Activated naive CD4-positive, alpha-beta T cell treated with anti-CD3 and anti-CD28 coated beads, Interleukin-2, amount 50 U/mL, for 24 hours (primary cell): ENCODE data around the gene RELT.

ENCODE experiments used
- H3K27ac Mint-ChIP-seq: one replicate; pipeline ENCODE4 v1.8.0; 2021; ENCODE audit warnings: mild to moderate bottlenecking, mixed read lengths
- H3K27me3 Mint-ChIP-seq: one replicate; pipeline ENCODE4 v1.8.0; 2021; ENCODE audit warnings: mixed read lengths
- H3K36me3 Mint-ChIP-seq: one replicate; pipeline ENCODE4 v1.8.0; 2021; ENCODE audit warnings: mixed read lengths
- H3K4me1 Mint-ChIP-seq: one replicate; pipeline ENCODE4 v1.8.0; 2021; ENCODE audit warnings: mixed read lengths
- H3K4me3 Mint-ChIP-seq: one replicate; pipeline ENCODE4 v1.8.0; 2021; ENCODE audit warnings: mild to moderate bottlenecking, mixed read lengths
- H3K9me3 Mint-ChIP-seq: one replicate; pipeline ENCODE4 v1.8.0; 2021; ENCODE audit warnings: mixed read lengths

RELT gene

DNA sequence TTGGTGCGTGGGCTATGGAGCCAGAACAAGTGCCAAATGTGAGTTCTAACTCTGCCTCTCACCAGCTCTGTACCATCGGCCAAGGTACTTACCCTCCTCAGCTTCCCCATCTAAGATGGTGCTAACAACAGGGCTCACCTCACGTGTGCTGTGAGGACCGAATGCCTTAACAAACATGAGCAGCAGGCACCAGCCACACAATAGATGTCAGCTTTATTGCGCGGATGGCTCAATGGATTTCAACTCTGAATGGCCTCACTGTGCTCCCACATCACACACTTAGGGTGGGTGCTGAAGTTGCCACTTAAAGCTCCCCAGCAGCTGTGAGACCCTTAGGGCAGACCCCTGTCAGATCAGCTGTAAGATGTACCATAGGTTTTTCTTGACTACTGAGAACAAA is 24.1 kb downstream of the RELT start:
- no peaks in the 10 kb centered on the region for H3K27me3 Mint-ChIP-seq
- H3K4me1 Mint-ChIP-seq: no peaks in the 10 kb centered on the region
- H3K9me3 Mint-ChIP-seq: no peaks in the 10 kb centered on the region
- peaks cover 2% of the 10 kb centered on the region for H3K36me3 Mint-ChIP-seq
- H3K4me3 Mint-ChIP-seq: no peak overlapping the region
- H3K27ac Mint-ChIP-seq: no peak overlapping the region

GRCh38 chr11:73401217-73401923 is 25.2 kb downstream of the RELT start:
- H3K27ac Mint-ChIP-seq: no peak overlapping the region
- H3K9me3 Mint-ChIP-seq: no peaks in the 10 kb centered on the region
- H3K36me3 Mint-ChIP-seq: peaks cover 3% of the 10 kb centered on the region
- no peak overlapping the region for H3K4me3 Mint-ChIP-seq
- H3K4me1 Mint-ChIP-seq: no peaks in the 10 kb centered on the region
- H3K27me3 Mint-ChIP-seq: no peaks in the 10 kb centered on the region

DNA sequence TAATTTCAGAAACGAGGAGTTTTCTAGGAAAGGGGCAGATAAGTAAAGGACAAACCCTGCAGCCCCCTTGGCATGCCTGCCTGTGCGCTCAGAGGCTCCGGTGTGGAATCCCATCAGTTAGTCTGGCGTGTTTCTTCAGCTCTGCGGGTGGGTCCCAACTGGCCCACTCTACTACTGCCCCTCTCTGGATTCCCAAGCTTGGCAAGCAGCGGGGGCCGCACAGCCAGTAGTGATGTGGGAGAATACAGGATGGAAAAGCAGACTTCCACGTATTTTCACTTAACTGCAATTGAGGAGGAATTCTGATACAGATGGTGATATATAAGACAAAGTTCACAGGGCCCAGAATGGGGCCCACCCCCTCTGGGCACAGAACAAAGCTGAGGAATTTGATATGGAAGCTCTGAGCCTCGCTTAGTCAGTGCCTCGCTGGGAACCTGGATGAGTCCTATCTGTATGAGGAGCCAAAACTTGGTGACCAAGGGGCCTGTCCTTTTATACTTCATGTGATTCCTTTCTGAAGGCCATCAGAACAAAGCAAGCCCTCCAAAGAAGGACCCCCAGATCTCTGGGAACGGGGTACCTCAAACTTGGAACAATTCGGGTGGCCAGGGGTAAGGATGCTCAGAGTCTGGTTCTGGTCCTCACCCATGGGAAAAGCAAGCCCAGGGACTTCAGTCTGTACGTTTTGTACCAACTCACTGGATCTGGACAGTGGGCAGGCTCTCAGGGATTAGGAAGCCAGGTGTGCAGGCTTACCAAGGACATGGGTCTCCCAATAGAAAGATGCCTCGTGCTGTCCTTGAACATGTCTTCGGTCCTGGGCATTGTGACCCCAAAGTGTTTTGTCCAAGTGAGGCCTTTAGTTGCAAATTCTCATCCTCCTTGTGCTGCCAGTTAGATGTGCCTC is 26.0 kb downstream of the RELT start:
- H3K9me3 Mint-ChIP-seq: no peaks in the 10 kb centered on the region
- H3K36me3 Mint-ChIP-seq: peaks cover 3% of the 10 kb centered on the region
- H3K4me3 Mint-ChIP-seq: no peak overlapping the region
- H3K27me3 Mint-ChIP-seq: no peaks in the 10 kb centered on the region
- H3K4me1 Mint-ChIP-seq: no peaks in the 10 kb centered on the region
- H3K27ac Mint-ChIP-seq: no peak overlapping the region

DNA sequence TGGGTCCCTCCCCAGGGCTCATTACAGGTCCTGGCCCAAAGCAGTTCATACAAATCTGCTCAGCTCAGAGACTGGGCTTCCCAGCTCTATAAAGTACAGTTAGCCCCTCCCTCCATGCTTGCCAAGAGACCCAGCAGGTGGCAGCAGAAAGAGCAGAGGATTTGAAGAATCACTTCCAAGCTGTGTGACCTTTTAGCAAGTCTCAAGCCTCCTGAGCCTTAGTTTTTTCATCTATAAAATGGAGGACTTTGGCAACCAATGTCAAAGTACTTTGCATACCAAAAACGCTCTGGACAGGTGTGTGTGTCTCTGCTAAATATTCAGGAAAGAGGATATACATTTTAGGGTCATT is 26.6 kb downstream of the RELT start:
- Mint-ChIP-seq H3K27ac (no peak overlapping the region), H3K4me1 (no peaks in the 10 kb centered on the region), H3K27me3 (no peaks in the 10 kb centered on the region), H3K9me3 (no peaks in the 10 kb centered on the region), H3K36me3 (peaks cover 3% of the 10 kb centered on the region), H3K4me3 (no peak overlapping the region)

DNA sequence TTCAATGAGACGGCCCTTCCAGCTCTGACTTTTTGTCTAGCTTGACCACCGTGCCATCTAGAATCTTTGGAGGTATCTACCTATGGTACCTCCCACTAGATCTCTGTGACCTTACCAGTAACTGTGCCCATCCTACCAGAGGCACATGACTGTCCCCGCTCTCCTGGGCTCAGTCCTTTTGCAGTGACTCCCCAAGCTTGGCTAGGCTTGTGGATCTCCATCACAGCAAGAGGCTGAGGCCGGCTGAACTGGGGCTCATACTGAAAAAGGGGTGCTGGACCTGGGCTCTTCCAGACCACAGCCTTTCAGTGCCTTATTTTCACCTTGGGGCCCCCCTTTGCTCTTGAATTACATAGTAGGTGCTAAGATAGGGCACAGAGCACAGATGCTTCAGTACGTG is 27.3 kb downstream of the RELT start:
- H3K9me3 Mint-ChIP-seq: no peaks in the 10 kb centered on the region
- no peaks in the 10 kb centered on the region for H3K4me1 Mint-ChIP-seq
- H3K4me3 Mint-ChIP-seq: no peak overlapping the region
- H3K27me3 Mint-ChIP-seq: no peaks in the 10 kb centered on the region
- H3K27ac Mint-ChIP-seq: no peak overlapping the region
- peaks cover 5% of the 10 kb centered on the region for H3K36me3 Mint-ChIP-seq

- Mint-ChIP-seq H3K4me3 (no peak overlapping the region), H3K27me3 (no peaks in the 10 kb centered on the region), H3K36me3 (peaks cover 5% of the 10 kb centered on the region), H3K27ac (peak overlapping the region; percentile 30), H3K9me3 (no peaks in the 10 kb centered on the region), H3K4me1 (no peaks in the 10 kb centered on the region)
Measured at GRCh38 chr11:73404048-73404447, 27.8 kb downstream of the RELT start.

DNA sequence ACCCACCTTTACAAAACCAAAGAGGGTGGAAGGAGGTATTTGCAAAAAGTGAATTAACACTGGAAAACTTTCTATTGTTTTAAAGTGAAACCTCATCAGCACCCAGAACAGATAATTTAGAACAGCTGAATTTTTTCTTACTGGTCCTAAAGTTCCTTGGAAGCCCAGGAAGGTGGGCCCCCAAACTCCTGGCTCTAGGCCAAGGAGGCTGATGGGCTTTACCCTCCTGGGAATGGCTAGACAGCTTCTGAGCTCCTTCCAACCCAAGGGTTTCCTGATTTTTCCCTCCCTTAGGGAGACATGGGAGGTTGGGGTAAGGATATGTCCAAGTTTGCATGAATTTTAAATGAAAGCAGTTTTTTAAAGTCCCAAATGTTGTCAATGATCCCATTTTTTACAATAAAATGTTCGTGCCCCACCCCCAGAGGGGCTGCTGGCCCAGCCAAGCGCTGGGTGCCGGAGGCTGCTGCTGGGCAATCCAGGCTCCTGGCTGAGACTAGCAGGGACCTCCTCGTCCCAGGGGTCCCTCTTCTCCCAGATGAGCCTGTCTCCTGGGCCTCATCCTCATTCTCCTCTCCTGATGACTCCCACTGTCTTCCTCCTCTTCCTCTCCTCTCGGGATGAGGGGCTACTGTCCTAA is 28.4 kb downstream of the RELT start:
- Mint-ChIP-seq H3K27ac (no peak overlapping the region), H3K9me3 (no peaks in the 10 kb centered on the region), H3K4me3 (no peak overlapping the region), H3K4me1 (no peaks in the 10 kb centered on the region), H3K36me3 (peaks cover 4% of the 10 kb centered on the region), H3K27me3 (no peaks in the 10 kb centered on the region)

- H3K27ac Mint-ChIP-seq: no peak overlapping the region
- no peaks in the 10 kb centered on the region for H3K9me3 Mint-ChIP-seq
- H3K4me3 Mint-ChIP-seq: no peak overlapping the region
- H3K36me3 Mint-ChIP-seq: peaks cover 4% of the 10 kb centered on the region
- H3K27me3 Mint-ChIP-seq: no peaks in the 10 kb centered on the region
- no peaks in the 10 kb centered on the region for H3K4me1 Mint-ChIP-seq
Measured at GRCh38 chr11:73405146-73405510, 28.9 kb downstream of the RELT start.

DNA sequence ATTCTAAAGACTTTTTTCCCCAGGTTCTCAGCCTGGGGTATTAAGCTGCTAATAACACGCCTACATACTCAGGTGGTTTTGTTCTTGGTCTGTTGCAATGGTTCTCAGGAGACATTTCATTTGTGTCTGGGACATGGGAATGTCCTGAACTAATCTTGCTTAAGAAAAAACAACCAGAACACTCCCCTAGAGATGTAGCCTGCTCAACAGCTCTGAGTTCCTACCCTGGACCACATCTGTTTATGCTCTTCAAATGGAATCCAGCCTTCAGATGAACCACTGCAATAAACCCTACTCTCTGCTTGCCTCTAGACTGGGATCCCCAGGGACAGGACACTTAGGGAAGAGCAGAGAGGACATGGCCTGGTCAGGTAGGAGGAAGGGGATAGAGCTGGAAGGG is 29.9 kb downstream of the RELT start:
- no peak overlapping the region for H3K4me3 Mint-ChIP-seq
- H3K36me3 Mint-ChIP-seq: peaks cover 4% of the 10 kb centered on the region
- H3K9me3 Mint-ChIP-seq: no peaks in the 10 kb centered on the region
- H3K27ac Mint-ChIP-seq: no peak overlapping the region
- H3K4me1 Mint-ChIP-seq: no peaks in the 10 kb centered on the region
- H3K27me3 Mint-ChIP-seq: no peaks in the 10 kb centered on the region

DNA sequence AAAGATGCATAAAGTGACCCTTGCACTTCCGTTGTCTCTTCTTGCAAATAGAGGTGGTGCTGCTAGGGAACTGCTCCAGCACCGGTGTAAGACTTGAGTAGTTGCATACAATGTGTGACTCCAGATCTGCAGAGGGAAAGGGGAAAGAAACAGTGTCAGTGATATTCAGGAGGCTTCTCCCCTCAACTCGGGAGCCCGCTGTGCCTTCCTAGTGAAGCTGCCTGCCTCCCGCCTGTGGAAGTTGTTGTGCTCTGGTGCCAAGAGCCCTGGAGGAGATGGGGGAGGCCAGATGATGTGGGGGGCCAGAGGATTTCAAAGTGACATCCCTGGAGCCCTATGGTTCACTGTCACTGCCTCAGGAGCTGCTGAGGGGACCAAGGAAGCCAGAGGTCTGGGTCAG is 30.4 kb downstream of the RELT start:
- Mint-ChIP-seq H3K9me3 (no peaks in the 10 kb centered on the region), H3K27me3 (no peaks in the 10 kb centered on the region), H3K4me3 (no peak overlapping the region), H3K4me1 (no peaks in the 10 kb centered on the region), H3K27ac (no peak overlapping the region), H3K36me3 (peaks cover 4% of the 10 kb centered on the region)

- H3K27ac Mint-ChIP-seq: no peak overlapping the region
- no peaks in the 10 kb centered on the region for H3K4me1 Mint-ChIP-seq
- H3K4me3 Mint-ChIP-seq: no peak overlapping the region
- H3K9me3 Mint-ChIP-seq: no peaks in the 10 kb centered on the region
- no peaks in the 10 kb centered on the region for H3K27me3 Mint-ChIP-seq
- H3K36me3 Mint-ChIP-seq: peaks cover 4% of the 10 kb centered on the region
Measured at GRCh38 chr11:73409431-73409830, 33.2 kb downstream of the RELT start.

- no peaks in the 10 kb centered on the region for H3K27me3 Mint-ChIP-seq
- no peaks in the 10 kb centered on the region for H3K9me3 Mint-ChIP-seq
- H3K36me3 Mint-ChIP-seq: peaks cover 4% of the 10 kb centered on the region
- no peak overlapping the region for H3K27ac Mint-ChIP-seq
- H3K4me3 Mint-ChIP-seq: no peak overlapping the region
- peaks cover 5% of the 10 kb centered on the region for H3K4me1 Mint-ChIP-seq
Measured at GRCh38 chr11:73410627-73411026, 34.4 kb downstream of the RELT start.

- Mint-ChIP-seq H3K27ac (no peak overlapping the region), H3K4me3 (no peak overlapping the region), H3K27me3 (no peaks in the 10 kb centered on the region), H3K9me3 (no peaks in the 10 kb centered on the region), H3K4me1 (peaks cover 5% of the 10 kb centered on the region), H3K36me3 (peaks cover 4% of the 10 kb centered on the region)
Measured at GRCh38 chr11:73411031-73411430, 34.8 kb downstream of the RELT start.

- H3K4me3 Mint-ChIP-seq: no peak overlapping the region
- no peak overlapping the region for H3K27ac Mint-ChIP-seq
- peaks cover 5% of the 10 kb centered on the region for H3K4me1 Mint-ChIP-seq
- H3K36me3 Mint-ChIP-seq: peaks cover 5% of the 10 kb centered on the region
- no peaks in the 10 kb centered on the region for H3K9me3 Mint-ChIP-seq
- H3K27me3 Mint-ChIP-seq: no peaks in the 10 kb centered on the region
Measured at GRCh38 chr11:73412308-73412707, 36.1 kb downstream of the RELT start.

- no peaks in the 10 kb centered on the region for H3K9me3 Mint-ChIP-seq
- H3K27me3 Mint-ChIP-seq: no peaks in the 10 kb centered on the region
- H3K4me3 Mint-ChIP-seq: no peak overlapping the region
- peaks cover 8% of the 10 kb centered on the region for H3K36me3 Mint-ChIP-seq
- peaks cover 5% of the 10 kb centered on the region for H3K4me1 Mint-ChIP-seq
- H3K27ac Mint-ChIP-seq: no peak overlapping the region
Measured at GRCh38 chr11:73413256-73413655, 37.1 kb downstream of the RELT start.

DNA sequence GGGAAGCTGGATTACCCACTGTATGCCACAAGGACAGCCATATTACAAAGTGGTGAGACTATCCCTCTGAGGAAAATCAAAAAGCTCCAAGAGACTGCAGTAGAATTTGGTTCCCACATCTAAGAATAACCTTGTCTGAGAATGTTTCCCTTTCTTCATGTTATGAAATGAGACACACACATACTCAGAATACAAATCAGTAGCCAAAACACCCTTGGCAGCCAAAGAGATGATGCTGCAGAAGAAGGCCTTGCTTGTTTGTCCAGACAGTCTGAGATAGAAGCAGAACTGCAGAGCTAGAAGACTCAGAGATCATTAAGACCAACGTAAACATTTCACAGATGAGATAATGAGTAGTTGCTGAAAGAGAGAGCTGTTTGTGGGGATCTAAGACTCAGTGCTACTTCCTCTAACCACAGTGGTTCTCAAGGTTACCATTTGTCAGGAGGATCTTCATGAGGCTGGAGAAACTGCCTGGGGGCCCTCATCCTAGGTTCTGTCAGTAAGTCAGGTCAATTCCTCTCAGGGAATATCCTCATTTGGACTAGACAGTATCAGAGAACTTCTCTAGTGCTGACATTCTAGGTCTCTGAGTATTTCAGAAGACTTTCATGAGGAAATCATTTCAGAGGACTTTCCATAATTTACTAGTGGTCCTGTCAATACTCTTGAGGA is 38.9 kb downstream of the RELT start:
- H3K36me3 Mint-ChIP-seq: peaks cover 10% of the 10 kb centered on the region
- H3K27ac Mint-ChIP-seq: no peak overlapping the region
- H3K4me1 Mint-ChIP-seq: peaks cover 5% of the 10 kb centered on the region
- H3K27me3 Mint-ChIP-seq: no peaks in the 10 kb centered on the region
- H3K4me3 Mint-ChIP-seq: no peak overlapping the region
- no peaks in the 10 kb centered on the region for H3K9me3 Mint-ChIP-seq
